Transverse colon (tissue), 4 donors: ENCODE measurements around the gene NT5DC1. TPM values are rescaled to one million over a fixed set of nuclear protein-coding genes. Genes with fewer than 3 reads are reported as not detected.
"Not testable (repeated sequence)": the region's sequence is repeated elsewhere in the genome, so short reads cannot be mapped to it uniquely, and the experiment has no call there.

Source experiments
- DNase-seq: peaks from one replicate; pipeline ENCODE4 v3.0.0-alpha.2; 2019
- H3K27ac ChIP-seq, 4 donors: fragments of 200-600 bp; sonication (generic); 2 replicates each; pipeline ENCODE4 v1.5.1; 2016 to 2018; ENCODE audit warnings: inconsistent platforms in 4 of 4
- H3K27me3 ChIP-seq: fragments of 200-600 bp; sonication (generic); 2 replicates; pipeline ENCODE4 v1.5.1; 2017; ENCODE audit warnings: inconsistent platforms
- H3K36me3 ChIP-seq, 4 donors: fragments of 200-600 bp; sonication (generic); 2 replicates each; pipeline ENCODE4 v1.5.1; 2017 to 2019; ENCODE audit warnings: inconsistent platforms in 4 of 4
- H3K4me1 ChIP-seq, 4 donors: fragments of 200-600 bp; sonication (generic); 2 replicates each; pipeline ENCODE4 v1.5.1; 2017 to 2020; ENCODE audit warnings: inconsistent platforms in 4 of 4
- H3K4me3 ChIP-seq, 4 donors: fragments of 200-600 bp; sonication (generic); 1 replicate in 1 of 4; 2 replicates in 3 of 4; pipeline versions ENCODE4 v1.5.1 to v1.6.1; 2017 to 2019; ENCODE audit warnings: inconsistent platforms in 4 of 4
- H3K9me3 ChIP-seq, 2 donors: fragments of 200-600 bp; sonication (generic); 2 replicates each; pipeline ENCODE4 v1.5.1; 2017 to 2019; ENCODE audit warnings: inconsistent platforms in 2 of 2
- EP300 ChIP-seq: sonication (generic); formaldehyde crosslinking; IDR thresholded peaks from one replicate; pipeline ENCODE4 v1.6.1; 2017; ENCODE audit warnings: antibody characterized with exemption, low read depth
- POLR2A ChIP-seq: fragments of 450-650 bp; IDR thresholded peaks from one replicate; pipeline ENCODE4 v1.6.1; 2016; ENCODE audit warnings: antibody characterized with exemption, mild to moderate bottlenecking, moderate library complexity
- POLR2AphosphoS5 ChIP-seq, 3 donors: sonication (generic); formaldehyde crosslinking; IDR thresholded peaks; one replicate each; pipeline ENCODE4 v1.6.1; 2016; ENCODE audit warnings: antibody characterized with exemption in 3 of 3
- WGBS, 2 donors: methylation state at CpG; one replicate each; pipeline ENCODE4 v1.1.5; 2018; ENCODE audit warnings: low coverage in 1 of 2; 5-methylcytosine and 5-hydroxymethylcytosine counted together
- in situ Hi-C, 4 donors: fragments of 200-750 bp; cut with MboI; loops; one replicate each; pipeline versions ENCODE4 v1.15.0 to v1.15.1; 2017; ENCODE audit warnings: low sequenced_read_pairs in 3 of 4, low pct_ligation_motif_present in 1 of 4, low pct_unique_long_range_greater_than_20kb in 1 of 4
- intact Hi-C: fragments of 100-400 bp; cut with DNase I; formaldehyde crosslinking; loops from one replicate; pipeline ENCODE4 v1.15.1; 2023; ENCODE audit warnings: low total_unique reads
- total RNA-seq, 4 donors: library from RNA; depleted of rRNA; stranded (reverse); fragments of >200 nt; gene quantifications; one replicate each; pipeline ENCODE4 v1.1.0, GENCODE V29; 2016
- TF ChIP-seq, protein P1 (sequence below), 5 experiments: fragments of 200-600 bp in 3 of 5; fragments of 450-650 bp in 2 of 5; sonication (generic) in 3 of 5; IDR thresholded peaks; 1 replicate in 2 of 5; 2 replicates in 3 of 5; pipeline ENCODE4 v1.5.1; 2016 to 2017; ENCODE audit warnings: antibody characterized with exemption in 5 of 5, inconsistent platforms in 3 of 5, mild to moderate bottlenecking in 2 of 5, moderate library complexity in 1 of 5

The NT5DC1 gene
- total RNA-seq, 4 donors from 2014 or later = 5.4 to 18.6 (median 12.4) TPM

DNA sequence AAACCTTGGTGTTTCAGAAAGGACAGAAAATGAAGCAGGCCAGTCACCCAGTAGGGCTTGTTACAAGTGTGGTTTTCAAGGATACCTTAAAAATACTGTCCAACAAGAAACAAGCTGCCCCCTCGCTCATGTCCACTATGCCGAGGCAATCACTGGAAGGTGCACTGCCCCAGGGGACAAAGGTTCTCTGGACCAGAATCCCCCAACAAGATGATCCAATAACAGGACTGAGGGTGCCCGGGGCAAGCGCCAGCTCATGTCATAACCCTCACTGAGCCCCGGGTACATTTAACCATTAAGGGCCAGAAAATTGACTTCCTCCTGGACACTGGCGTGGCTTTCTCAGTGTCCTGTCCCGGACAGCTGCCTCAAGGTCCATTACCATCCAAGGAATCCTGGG lies 6.6 kb upstream of the NT5DC1 start:
- in situ Hi-C loops = loop anchor here in 2 of 4 donors (10.0 kb wide), 2 partner anchors 79 to 89 kb away; no protein-coding TSS in a partner anchor
- intact Hi-C loops = no loop called here
- peaks cover 0 to 2% (median 0%) of the 10 kb centered on the region in 4 donors for H3K4me1 ChIP-seq

GRCh38 chr6:116096048-116096759 lies 4.4 kb upstream of the NT5DC1 start:
- H3K4me3 ChIP-seq, DNase-seq, H3K27ac ChIP-seq, H3K9me3 ChIP-seq, H3K27me3 ChIP-seq, H3K36me3 ChIP-seq, intact Hi-C loops: not testable (repeated sequence)
- in situ Hi-C loops = loop anchor here in 3 of 4 donors (5.0 to 10.0 kb wide), 3 partner anchors 81 to 91 kb away; no protein-coding TSS in a partner anchor
- H3K4me1 ChIP-seq = peaks cover 0 to 12% (median 0%) of the 10 kb centered on the region in 4 donors
- 87 to 91% methylated on average over 6 to 9 of the region's 9 CpGs for WGBS, 2 donors

More for the DNA sequence above, 6.6 kb upstream of the NT5DC1 start:
- no peaks in the 10 kb centered on the region for H3K9me3 ChIP-seq
- H3K36me3 ChIP-seq = no peaks in the 10 kb centered on the region
- H3K27me3 ChIP-seq = no peaks in the 10 kb centered on the region
- TF ChIP-seq POLR2AphosphoS5 (IDR thresholded peaks at IDR 0.05) (no peak), POLR2A (no peak), EP300 (no peak)
- TF ChIP-seq, protein P1, sequence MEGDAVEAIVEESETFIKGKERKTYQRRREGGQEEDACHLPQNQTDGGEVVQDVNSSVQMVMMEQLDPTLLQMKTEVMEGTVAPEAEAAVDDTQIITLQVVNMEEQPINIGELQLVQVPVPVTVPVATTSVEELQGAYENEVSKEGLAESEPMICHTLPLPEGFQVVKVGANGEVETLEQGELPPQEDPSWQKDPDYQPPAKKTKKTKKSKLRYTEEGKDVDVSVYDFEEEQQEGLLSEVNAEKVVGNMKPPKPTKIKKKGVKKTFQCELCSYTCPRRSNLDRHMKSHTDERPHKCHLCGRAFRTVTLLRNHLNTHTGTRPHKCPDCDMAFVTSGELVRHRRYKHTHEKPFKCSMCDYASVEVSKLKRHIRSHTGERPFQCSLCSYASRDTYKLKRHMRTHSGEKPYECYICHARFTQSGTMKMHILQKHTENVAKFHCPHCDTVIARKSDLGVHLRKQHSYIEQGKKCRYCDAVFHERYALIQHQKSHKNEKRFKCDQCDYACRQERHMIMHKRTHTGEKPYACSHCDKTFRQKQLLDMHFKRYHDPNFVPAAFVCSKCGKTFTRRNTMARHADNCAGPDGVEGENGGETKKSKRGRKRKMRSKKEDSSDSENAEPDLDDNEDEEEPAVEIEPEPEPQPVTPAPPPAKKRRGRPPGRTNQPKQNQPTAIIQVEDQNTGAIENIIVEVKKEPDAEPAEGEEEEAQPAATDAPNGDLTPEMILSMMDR (IDR thresholded peaks at IDR 0.05) = no peak
- no peak for DNase-seq
- H3K27ac ChIP-seq = no peak overlapping the region
- H3K4me3 ChIP-seq = no peak overlapping the region
- 95 to 97% methylated on average over 5 to 7 of the region's 7 CpGs for WGBS, 2 donors

- no peaks in the 10 kb centered on the region for H3K27me3 ChIP-seq
- 57 to 71% methylated on average over 2 of the region's 2 CpGs for WGBS, 2 donors
- no peaks in the 10 kb centered on the region for H3K36me3 ChIP-seq
- in situ Hi-C loops (loop anchor here in 3 of 4 donors (5.0 to 10.0 kb wide), 3 partner anchors 82 to 92 kb away; no protein-coding TSS in a partner anchor), intact Hi-C loops (no loop called here)
- H3K4me3 ChIP-seq = no peak overlapping the region
- no peak overlapping the region for H3K27ac ChIP-seq
- peaks cover 4 to 20% (median 8%) of the 10 kb centered on the region in 4 donors for H3K4me1 ChIP-seq
- TF ChIP-seq POLR2A = no peak
- TF ChIP-seq, protein P1 (IDR thresholded peaks at IDR 0.05) = peak; percentile 40 to 57 (median 55)
- TF ChIP-seq EP300 = no peak
- TF ChIP-seq POLR2AphosphoS5 (IDR thresholded peaks at IDR 0.05) = no peak
- H3K9me3 ChIP-seq = no peaks in the 10 kb centered on the region
- no peak for DNase-seq
These were observed 3.5 kb upstream of the NT5DC1 start for GRCh38 chr6:116096979-116097816.

- intact Hi-C loops = no loop called here
- in situ Hi-C loops = loop anchor here in 3 of 4 donors (5.0 to 10.0 kb wide), 3 partner anchors 84 to 94 kb away; no protein-coding TSS in a partner anchor
- no peak overlapping the region for H3K27ac ChIP-seq
These were observed 1.6 kb upstream of the NT5DC1 start for GRCh38 chr6:116099036-116099435.

More at GRCh38 chr6:116099036-116099435, 1.6 kb upstream of the NT5DC1 start:
- 67 to 88% methylated on average over 1 of the region's 1 CpG for WGBS, 2 donors
- Histone ChIP-seq H3K4me1 (peaks cover 9 to 28% (median 12%) of the 10 kb centered on the region in 4 donors), H3K9me3 (no peaks in the 10 kb centered on the region), H3K4me3 (no peak overlapping the region), H3K27me3 (no peaks in the 10 kb centered on the region), H3K36me3 (no peaks in the 10 kb centered on the region)
- TF ChIP-seq EP300 (no peak), POLR2A (no peak), POLR2AphosphoS5 (IDR thresholded peaks at IDR 0.05) (no peak)
- TF ChIP-seq, protein P1 (IDR thresholded peaks at IDR 0.05) = no peak
- DNase-seq = no peak
